ENCODE data around the gene C2orf42. TPM values are rescaled to one million over a fixed set of nuclear protein-coding genes. Genes with fewer than 3 reads are reported as not detected.
A peak's percentile ranks its signal among the peaks of the same experiment; 100 is the strongest.

C2orf42 gene
- total and polyA plus RNA-seq, 10 of the 15 experiments (the other 5 are each of a cell fraction or from before 2014, with no cell fraction given), result 5.5 to 19.8 (median 11.5) TPM

DNA sequence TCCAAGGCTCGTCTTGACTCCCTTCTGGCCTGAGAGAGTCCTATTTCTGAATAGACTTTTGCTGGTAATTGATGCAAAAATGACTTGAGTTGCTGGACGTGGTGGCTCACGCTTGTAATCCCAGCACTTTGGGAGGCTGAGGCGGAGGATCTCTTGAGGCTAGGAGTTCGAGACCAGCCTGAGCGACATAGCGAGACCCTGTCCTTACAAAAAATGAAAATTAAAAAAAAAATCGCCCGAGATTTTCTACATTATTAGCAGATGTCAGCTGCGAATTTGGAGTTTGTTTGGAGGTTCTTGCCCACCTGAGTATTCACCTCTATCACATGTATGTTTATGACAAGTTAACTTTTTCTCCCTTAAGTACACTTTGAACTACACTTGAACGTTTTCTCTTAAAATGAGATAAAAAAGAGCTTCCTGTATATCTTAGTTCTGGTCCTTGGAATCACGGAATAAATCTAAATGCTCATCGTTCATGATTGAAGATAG, 471 bp upstream of the C2orf42 start:
- RAD21 ChIA-PET (ENCODE audit: unreplicated experiment), result interaction anchor here (0.6 to 4.4 kb wide), 26 partner anchors 10 to 466 kb away, joined by 3 to 27 read pairs (median 4); partner anchors contain the start of genes MXD1, PCYOX1, SNRNP27 and SNRPG
- Histone ChIP-seq H3K27ac (ENCODE audit: control insufficient read depth, insufficient read depth) (peak overlapping the region; percentile 88), H3K27me3 (replicated peaks in 1 of 2; ENCODE audit: control insufficient read depth in 2 of 2, insufficient read depth in 2 of 2, low read length in 1 of 2) (no peaks in the 10 kb centered on the region), H3K4me3 (peak overlapping the region; percentile 54; the same call in 1 of the 2 replicates), H3K4me2 (ENCODE audit: control insufficient read depth, insufficient read depth) (peak overlapping the region; percentile 56; the same call in 1 of the 2 replicates), H3K36me3 (ENCODE audit: control insufficient read depth in 2 of 2, insufficient read depth in 2 of 2, low read length in 1 of 2) (no peaks in the 10 kb centered on the region), H3K9ac (ENCODE audit: control insufficient read depth, insufficient read depth, low read length) (peak overlapping the region; percentile 85; the same call in 1 of the 2 replicates), H2AFZ (ENCODE audit: control insufficient read depth, low read depth, low read length) (peak overlapping the region; percentile 53), H3K4me1 (ENCODE audit: control insufficient read depth, insufficient read depth, low read length) (no peaks in the 10 kb centered on the region; the same call in 1 of the 2 replicates), H3K79me2 (ENCODE audit: control insufficient read depth, insufficient read depth, low read length) (peaks cover 5% of the 10 kb centered on the region), H4K20me1 (ENCODE audit: control insufficient read depth, insufficient read depth) (no peaks in the 10 kb centered on the region), H3K9me3 (replicated peaks; ENCODE audit: control insufficient read depth, insufficient read depth, low read length) (no peaks in the 10 kb centered on the region)
- DNase-seq (ENCODE audit: low read depth, low spot score) (no peak), FAIRE-seq (no peak), ATAC-seq (no peak)
- TF ChIP-seq, protein P1, sequence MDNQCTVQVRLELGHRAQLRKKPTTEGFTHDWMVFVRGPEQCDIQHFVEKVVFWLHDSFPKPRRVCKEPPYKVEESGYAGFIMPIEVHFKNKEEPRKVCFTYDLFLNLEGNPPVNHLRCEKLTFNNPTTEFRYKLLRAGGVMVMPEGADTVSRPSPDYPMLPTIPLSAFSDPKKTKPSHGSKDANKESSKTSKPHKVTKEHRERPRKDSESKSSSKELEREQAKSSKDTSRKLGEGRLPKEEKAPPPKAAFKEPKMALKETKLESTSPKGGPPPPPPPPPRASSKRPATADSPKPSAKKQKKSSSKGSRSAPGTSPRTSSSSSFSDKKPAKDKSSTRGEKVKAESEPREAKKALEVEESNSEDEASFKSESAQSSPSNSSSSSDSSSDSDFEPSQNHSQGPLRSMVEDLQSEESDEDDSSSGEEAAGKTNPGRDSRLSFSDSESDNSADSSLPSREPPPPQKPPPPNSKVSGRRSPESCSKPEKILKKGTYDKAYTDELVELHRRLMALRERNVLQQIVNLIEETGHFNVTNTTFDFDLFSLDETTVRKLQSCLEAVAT (IDR thresholded peaks at IDR 0.05), result 0 out of 2 replicates have a peak, but pooled peaks have one; percentile 53
- TF ChIP-seq ZNF217 (IDR thresholded peaks at IDR 0.05) (no peak), MEF2B (IDR thresholded peaks at IDR 0.05; ENCODE audit: partially characterized antibody, poor library complexity, severe bottlenecking) (no peak)
- CTCF ChIA-PET, result interaction anchor here (0.7 to 4.5 kb wide), 10 partner anchors 10 to 297 kb away, joined by 3 to 25 read pairs (median 6); partner anchors contain the start of genes MXD1 and SNRPG
- in situ Hi-C loops (cut with MboI), result no loop called here
- BruUV-seq (replicated peaks), result TSS peak; percentile 98
- WGBS (ENCODE audit: insufficient coverage, insufficient replicate concordance, low lambda C conversion rate, missing lambda C conversion rate), result 73% methylated on average over 13 of the region's 13 CpGs
- intact Hi-C loops (cut with micrococcal nuclease; ENCODE audit: unreplicated experiment), result loop anchor here (2.0 kb wide), 3 partner anchors 58 to 276 kb away; partner anchors contain the start of genes MXD1, PCBP1 and TIA1
- POLR2A ChIA-PET, result interaction anchor here (0.5 to 3.2 kb wide), 30 partner anchors 9 to 874 kb away, joined by 3 to 26 read pairs (median 4); partner anchors contain the start of genes MXD1, PCYOX1, SNRPG and TIA1
- SMC1A ChIA-PET (ENCODE audit: uncharacterized antibody, unreplicated experiment), result interaction anchor here (0.6 to 3.8 kb wide), 23 partner anchors 8 to 391 kb away, joined by 3 to 25 read pairs (median 4); partner anchors contain the start of genes MXD1, PCYOX1 and SNRPG
